ENCODE data around the gene TOMM6.
"Not testable (repeated sequence)": the region's sequence is repeated elsewhere in the genome, so short reads cannot be mapped to it uniquely, and the experiment has no call there.

Gene TOMM6

DNA sequence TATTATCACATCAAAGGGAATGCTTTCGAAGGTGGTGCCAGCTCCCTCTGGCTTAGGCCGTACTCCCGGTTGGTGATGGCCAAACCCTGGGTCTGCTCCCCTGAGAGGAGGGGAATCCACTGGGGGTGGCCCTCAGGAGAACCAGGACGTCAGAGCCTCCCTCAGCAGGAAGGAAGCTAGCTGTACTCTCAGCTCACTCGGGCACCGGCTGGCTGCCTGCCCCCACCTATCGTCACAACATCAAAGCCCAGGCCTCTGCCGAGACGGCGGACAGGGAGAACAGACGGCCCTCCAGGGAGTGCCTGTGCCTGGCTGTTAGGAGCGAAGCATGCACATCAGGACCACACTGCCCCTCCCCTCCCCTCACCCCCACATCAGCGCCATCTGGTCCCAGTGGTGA lies 31.1 kb upstream of the TOMM6 start:
- no peaks in the 10 kb centered on the region for H3K9me3 Mint-ChIP-seq
- H3K27me3 Mint-ChIP-seq: peaks cover 9% of the 10 kb centered on the region
- no peaks in the 10 kb centered on the region for H3K4me1 Mint-ChIP-seq (ENCODE audit: low read depth)
- H3K36me3 Mint-ChIP-seq (ENCODE audit: low read depth): no peaks in the 10 kb centered on the region
- no peak overlapping the region for H3K27ac Mint-ChIP-seq
- no peak overlapping the region for H3K4me3 Mint-ChIP-seq
- intact Hi-C loops (cut with micrococcal nuclease): no loop called here

GRCh38 chr6:41757271-41757670 lies 30.2 kb upstream of the TOMM6 start:
- peaks cover 12% of the 10 kb centered on the region for H3K27me3 Mint-ChIP-seq
- no peaks in the 10 kb centered on the region for H3K36me3 Mint-ChIP-seq (ENCODE audit: low read depth)
- intact Hi-C loops (cut with micrococcal nuclease): no loop called here
- H3K4me3 Mint-ChIP-seq: no peak overlapping the region
- no peaks in the 10 kb centered on the region for H3K9me3 Mint-ChIP-seq
- no peak overlapping the region for H3K27ac Mint-ChIP-seq
- H3K4me1 Mint-ChIP-seq (ENCODE audit: low read depth): no peaks in the 10 kb centered on the region

DNA sequence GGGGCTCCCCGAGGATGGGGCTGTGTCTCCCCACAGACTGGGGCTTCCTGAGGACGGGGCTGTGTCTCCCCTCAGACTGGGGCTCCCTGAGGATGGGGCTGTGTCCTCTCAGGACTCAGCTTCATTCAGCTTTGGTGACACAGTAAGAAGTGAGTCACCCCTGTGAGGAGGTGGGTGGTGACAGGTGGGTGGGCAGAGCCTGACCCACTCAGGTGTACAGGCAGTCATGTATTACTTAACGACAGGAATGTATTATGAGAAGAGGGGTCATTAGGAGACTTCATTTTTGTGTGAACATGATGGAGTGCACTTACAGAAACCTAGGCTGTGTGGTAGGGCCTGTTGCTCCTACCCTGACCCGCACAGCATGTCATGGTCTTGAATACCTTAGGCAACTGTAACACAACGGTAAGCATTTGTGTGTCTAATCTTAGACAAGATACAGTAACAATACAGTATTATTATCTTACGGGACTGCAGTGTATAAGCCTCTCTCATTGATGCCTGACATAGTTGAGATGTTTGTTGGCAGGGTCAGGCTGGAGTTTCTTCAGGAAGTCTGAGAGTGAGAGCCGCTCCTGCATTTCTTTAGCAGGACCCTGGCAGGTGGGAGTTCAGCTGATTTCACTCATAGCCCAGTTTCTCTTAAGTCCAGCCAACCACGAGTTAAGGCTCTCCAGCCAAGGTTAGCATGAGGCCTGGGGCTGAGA lies 29.4 kb upstream of the TOMM6 start:
- intact Hi-C loops (cut with micrococcal nuclease): no loop called here
- no peaks in the 10 kb centered on the region for H3K4me1 Mint-ChIP-seq (ENCODE audit: low read depth)
- H3K27ac Mint-ChIP-seq: no peak overlapping the region
- H3K27me3 Mint-ChIP-seq: peaks cover 10% of the 10 kb centered on the region
- no peaks in the 10 kb centered on the region for H3K36me3 Mint-ChIP-seq (ENCODE audit: low read depth)
- no peaks in the 10 kb centered on the region for H3K9me3 Mint-ChIP-seq
- H3K4me3 Mint-ChIP-seq: no peak overlapping the region

GRCh38 chr6:41758641-41759035 lies 28.9 kb upstream of the TOMM6 start:
- Mint-ChIP-seq H3K27ac (no peak overlapping the region), H3K4me1 (ENCODE audit: low read depth) (no peaks in the 10 kb centered on the region), H3K4me3 (no peak overlapping the region), H3K9me3 (no peaks in the 10 kb centered on the region), H3K27me3 (peaks cover 9% of the 10 kb centered on the region), H3K36me3 (ENCODE audit: low read depth) (no peaks in the 10 kb centered on the region)
- intact Hi-C loops (cut with micrococcal nuclease): no loop called here

GRCh38 chr6:41759106-41759904 lies 28.2 kb upstream of the TOMM6 start:
- Mint-ChIP-seq H3K36me3 (ENCODE audit: low read depth) (no peaks in the 10 kb centered on the region), H3K4me3 (no peak overlapping the region), H3K9me3 (no peaks in the 10 kb centered on the region), H3K27ac (no peak overlapping the region), H3K4me1 (ENCODE audit: low read depth) (no peaks in the 10 kb centered on the region), H3K27me3 (peaks cover 8% of the 10 kb centered on the region)
- intact Hi-C loops (cut with micrococcal nuclease): no loop called here

DNA sequence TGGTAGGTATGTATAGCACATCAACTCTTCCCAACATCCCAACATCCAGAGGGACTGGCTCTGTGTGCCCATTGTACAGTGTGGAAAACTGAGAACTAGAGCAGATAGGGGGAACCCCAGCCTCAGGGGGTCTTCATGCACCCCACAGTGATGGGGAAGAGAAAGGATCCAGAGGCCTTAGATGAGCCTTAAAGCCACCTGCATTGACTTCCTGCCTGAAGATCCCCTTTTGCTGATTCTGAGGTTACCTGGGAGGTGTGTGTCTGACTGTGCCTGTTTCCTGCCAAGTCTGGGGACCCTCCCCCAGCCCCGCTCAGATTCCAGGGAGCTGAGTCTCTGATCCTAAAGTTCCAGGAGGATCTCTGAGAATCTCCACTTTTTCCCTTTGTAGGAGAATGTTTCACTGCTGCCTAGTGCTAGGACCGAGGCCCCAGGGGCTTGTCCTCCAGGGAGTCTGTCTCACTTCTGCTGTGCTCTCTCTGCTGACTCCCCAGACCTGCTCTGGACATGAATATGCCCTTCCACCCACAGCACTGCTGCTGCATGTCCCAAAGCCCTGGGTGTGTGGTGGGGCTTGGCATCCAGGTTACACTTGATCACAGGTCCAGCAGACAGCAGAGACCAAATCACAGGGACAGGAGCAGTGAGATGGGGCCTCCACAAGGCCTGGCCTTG lies 27.5 kb upstream of the TOMM6 start:
- Mint-ChIP-seq H3K27ac (no peak overlapping the region), H3K36me3 (ENCODE audit: low read depth) (no peaks in the 10 kb centered on the region), H3K4me3 (no peak overlapping the region), H3K27me3 (peaks cover 8% of the 10 kb centered on the region), H3K4me1 (ENCODE audit: low read depth) (no peaks in the 10 kb centered on the region), H3K9me3 (no peaks in the 10 kb centered on the region)
- intact Hi-C loops (cut with micrococcal nuclease): no loop called here

- Mint-ChIP-seq H3K27me3 (peaks cover 3% of the 10 kb centered on the region), H3K4me1 (ENCODE audit: low read depth) (no peaks in the 10 kb centered on the region), H3K27ac (no peak overlapping the region), H3K9me3 (no peaks in the 10 kb centered on the region), H3K4me3 (no peak overlapping the region), H3K36me3 (ENCODE audit: low read depth) (no peaks in the 10 kb centered on the region)
- intact Hi-C loops (cut with micrococcal nuclease): no loop called here
Observed at GRCh38 chr6:41763470-41763869, 24.0 kb upstream of the TOMM6 start.

DNA sequence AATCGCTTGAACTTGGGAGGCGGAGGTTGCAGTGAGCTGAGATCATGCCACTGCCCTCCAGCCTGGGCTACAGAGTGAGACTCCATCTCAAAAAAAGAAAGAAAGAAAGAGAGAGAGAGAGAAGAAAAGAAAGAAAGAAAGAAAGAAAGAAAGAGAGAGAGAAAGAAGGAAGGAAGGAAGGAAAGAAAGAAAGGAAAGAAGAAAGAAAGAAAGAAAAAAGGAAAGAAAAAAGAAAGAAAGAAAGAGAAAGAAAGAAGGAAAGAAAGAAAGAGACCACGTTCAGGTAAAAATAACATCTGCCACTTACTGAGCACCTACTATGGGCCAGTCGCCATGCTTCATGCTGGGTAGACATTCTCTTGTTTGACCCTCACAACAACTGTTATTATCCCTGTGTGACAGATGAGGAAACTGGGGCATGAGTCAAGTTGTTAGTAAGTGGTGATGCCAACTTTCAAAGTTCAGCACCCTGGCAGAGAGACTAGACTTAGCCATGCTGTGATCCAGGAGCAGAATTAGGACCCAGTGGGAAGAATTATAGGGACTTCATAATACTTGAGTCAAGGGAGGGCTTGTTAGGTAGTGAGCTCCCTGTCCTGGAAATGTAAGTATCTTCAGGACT lies 21.3 kb upstream of the TOMM6 start:
- H3K4me1 Mint-ChIP-seq (ENCODE audit: low read depth); H3K27me3 Mint-ChIP-seq; intact Hi-C loops (cut with micrococcal nuclease); H3K9me3 Mint-ChIP-seq; H3K27ac Mint-ChIP-seq; H3K4me3 Mint-ChIP-seq: not testable (repeated sequence)
- H3K36me3 Mint-ChIP-seq (ENCODE audit: low read depth): peaks cover 17% of the 10 kb centered on the region

DNA sequence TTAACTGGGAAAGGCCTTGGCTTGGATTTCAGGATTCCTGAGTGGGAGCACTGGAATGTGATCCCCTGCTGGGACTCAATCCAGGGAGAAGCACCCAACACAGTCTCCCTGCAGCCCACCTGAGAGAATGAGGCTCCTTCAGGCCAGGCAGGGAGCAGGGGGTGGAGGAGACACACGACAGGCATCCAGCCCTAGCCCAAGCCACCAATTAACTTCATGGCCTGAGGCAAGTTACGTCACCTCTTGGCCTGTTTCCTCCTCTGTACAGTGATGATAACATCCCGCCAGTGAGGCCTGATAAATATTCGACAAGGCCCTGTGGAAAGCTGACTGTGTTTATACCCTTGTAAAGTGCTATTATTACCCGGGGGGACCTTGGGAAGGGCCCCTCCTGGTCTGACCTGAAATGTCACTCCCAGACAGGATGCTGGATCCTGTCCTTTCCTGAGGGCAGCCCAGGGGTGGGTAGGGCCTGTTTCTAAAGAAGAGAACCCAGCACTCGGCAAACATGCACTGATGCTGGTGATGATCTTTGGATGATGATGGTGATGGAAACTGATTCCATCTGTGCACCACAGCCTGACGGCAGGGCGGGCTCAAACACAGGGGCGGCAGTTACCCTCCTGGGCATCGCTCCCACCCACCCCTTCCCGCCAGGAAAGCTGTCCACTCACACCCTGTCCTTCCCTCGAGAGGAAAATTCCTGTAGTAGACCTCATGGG lies 20.2 kb upstream of the TOMM6 start:
- intact Hi-C loops (cut with micrococcal nuclease): no loop called here
- H3K4me3 Mint-ChIP-seq: no peak overlapping the region
- no peaks in the 10 kb centered on the region for H3K4me1 Mint-ChIP-seq (ENCODE audit: low read depth)

DNA sequence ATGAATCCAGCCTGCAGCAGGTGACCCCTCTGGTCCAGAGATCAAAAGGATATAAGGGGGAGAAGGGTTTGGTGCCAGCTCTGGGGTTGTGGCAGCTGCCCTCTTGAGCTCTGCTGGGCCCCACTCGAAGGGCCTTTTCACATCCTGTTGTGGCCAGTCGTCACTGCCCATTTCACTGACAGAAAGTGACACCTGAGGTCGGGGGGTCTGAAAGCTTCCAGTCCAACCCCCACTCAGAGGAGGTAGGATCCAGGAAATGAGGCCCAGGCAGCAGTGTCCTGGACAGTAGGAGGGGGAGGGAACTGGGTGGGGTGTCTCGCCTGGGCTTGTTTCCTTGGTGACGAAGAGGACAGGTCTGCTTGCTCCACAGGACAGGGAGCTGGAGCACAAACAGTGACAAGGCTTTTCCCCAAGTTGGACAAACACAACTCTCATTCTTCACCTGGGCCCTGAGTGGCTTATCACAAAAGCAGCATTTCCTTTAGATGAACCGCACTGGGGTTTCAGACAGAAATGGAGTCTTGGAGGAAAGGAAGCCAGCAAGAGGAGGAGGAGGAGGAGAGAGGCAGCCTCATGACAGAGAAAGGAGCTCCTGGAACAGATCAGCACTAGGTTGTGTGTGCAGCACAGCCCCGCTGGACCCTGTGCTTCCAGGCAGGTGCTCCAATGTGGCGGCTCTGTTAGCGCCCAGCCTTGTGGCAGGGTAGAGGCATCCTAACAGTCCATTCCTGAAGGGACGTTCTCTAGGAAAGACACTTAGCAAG lies 18.8 kb upstream of the TOMM6 start:
- no peaks in the 10 kb centered on the region for H3K9me3 Mint-ChIP-seq
- H3K4me1 Mint-ChIP-seq (ENCODE audit: low read depth): no peaks in the 10 kb centered on the region
- intact Hi-C loops (cut with micrococcal nuclease): no loop called here
- H3K36me3 Mint-ChIP-seq (ENCODE audit: low read depth): peaks cover 43% of the 10 kb centered on the region
- H3K4me3 Mint-ChIP-seq: no peak overlapping the region
- H3K27ac Mint-ChIP-seq: no peak overlapping the region
- no peaks in the 10 kb centered on the region for H3K27me3 Mint-ChIP-seq

More for the DNA sequence above, 20.2 kb upstream of the TOMM6 start:
- Mint-ChIP-seq H3K27ac (no peak overlapping the region), H3K9me3 (no peaks in the 10 kb centered on the region), H3K36me3 (ENCODE audit: low read depth) (peaks cover 28% of the 10 kb centered on the region), H3K27me3 (no peaks in the 10 kb centered on the region)

DNA sequence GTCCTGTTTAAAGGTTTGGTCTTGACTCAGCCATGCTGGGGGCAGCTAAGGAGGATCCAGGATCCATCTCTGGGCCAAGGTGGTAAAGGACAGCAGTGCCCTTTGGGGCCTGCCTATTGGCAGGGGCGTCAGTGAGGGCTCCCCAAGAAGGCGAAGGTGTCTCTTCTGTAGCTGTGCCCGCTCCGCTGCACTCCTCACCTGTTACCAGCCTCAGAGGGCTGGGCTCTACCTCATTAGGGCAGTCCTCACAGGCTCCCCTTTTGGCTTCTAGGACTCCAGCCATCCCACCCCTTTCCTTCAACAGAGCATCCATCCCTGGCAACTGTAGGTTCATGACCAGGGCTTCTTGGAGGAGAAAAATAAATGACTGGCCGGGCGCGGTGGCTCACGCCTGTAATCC lies 18.1 kb upstream of the TOMM6 start:
- Mint-ChIP-seq H3K9me3 (no peaks in the 10 kb centered on the region), H3K36me3 (ENCODE audit: low read depth) (peaks cover 49% of the 10 kb centered on the region), H3K4me3 (no peak overlapping the region), H3K27me3 (no peaks in the 10 kb centered on the region), H3K27ac (no peak overlapping the region), H3K4me1 (ENCODE audit: low read depth) (no peaks in the 10 kb centered on the region)
- intact Hi-C loops (cut with micrococcal nuclease): no loop called here

GRCh38 chr6:41770381-41771057 lies 17.0 kb upstream of the TOMM6 start:
- Mint-ChIP-seq H3K27ac (no peak overlapping the region), H3K9me3 (no peaks in the 10 kb centered on the region), H3K36me3 (ENCODE audit: low read depth) (peaks cover 61% of the 10 kb centered on the region), H3K4me1 (ENCODE audit: low read depth) (no peaks in the 10 kb centered on the region), H3K4me3 (no peak overlapping the region), H3K27me3 (no peaks in the 10 kb centered on the region)
- intact Hi-C loops (cut with micrococcal nuclease): no loop called here

Measured in dendritic cell treated with granulocyte-macrophage colony-stimulating factor and Interleukin-4, amounts not matched to agents 40 ng/mL and 50 ng/mL, for 4 days (primary cell).